ENCODE results near the gene GPHN. TPM values are rescaled to one million over a fixed set of nuclear protein-coding genes. Genes with fewer than 3 reads are reported as not detected.
"Not testable (repeated sequence)": the region's sequence is repeated elsewhere in the genome, so short reads cannot be mapped to it uniquely, and the experiment has no call there.

Gene GPHN
- total RNA-seq, 2 donors from 2014 or later: 18.6 to 20.1 TPM

- H3K4me1 Mint-ChIP-seq (ENCODE audit: low read depth in 2 of 2): peaks cover 0 to under 1% of the 10 kb centered on the region in 2 donors
- H3K27ac Mint-ChIP-seq: no peak overlapping the region
- no peak for ATAC-seq
- no peaks in the 10 kb centered on the region for H3K36me3 Mint-ChIP-seq
- H3K4me3 Mint-ChIP-seq: no peak overlapping the region
- no peaks in the 10 kb centered on the region for H3K27me3 Mint-ChIP-seq
- H3K9me3 Mint-ChIP-seq: peaks cover 3% of the 10 kb centered on the region
- DNase-seq (ENCODE audit: low spot score): no peak
Observed at GRCh38 chr14:66746316-66747006, 238.5 kb downstream of the GPHN start.

- peaks cover 0 to 11% of the 10 kb centered on the region in 2 donors for H3K4me1 Mint-ChIP-seq (ENCODE audit: low read depth in 2 of 2)
- H3K36me3 Mint-ChIP-seq: no peaks in the 10 kb centered on the region
- ATAC-seq (peak in 1 of 2 donors; percentile 36), DNase-seq (ENCODE audit: low spot score) (no peak)
- H3K4me3 Mint-ChIP-seq: no peak overlapping the region
- no peak overlapping the region for H3K27ac Mint-ChIP-seq
- H3K9me3 Mint-ChIP-seq: no peaks in the 10 kb centered on the region
- no peaks in the 10 kb centered on the region for H3K27me3 Mint-ChIP-seq
Observed at GRCh38 chr14:66752109-66752508, 244.2 kb downstream of the GPHN start.

- Mint-ChIP-seq H3K27ac (no peak overlapping the region), H3K4me3 (no peak overlapping the region), H3K36me3 (no peaks in the 10 kb centered on the region), H3K9me3 (peaks cover 6% of the 10 kb centered on the region), H3K4me1 (ENCODE audit: low read depth in 2 of 2) (no peaks in the 10 kb centered on the region), H3K27me3 (no peaks in the 10 kb centered on the region)
- ATAC-seq: no peak
- no peak for DNase-seq (ENCODE audit: low spot score)
Observed at GRCh38 chr14:66758031-66758613, 250.2 kb downstream of the GPHN start.

- no peak for ATAC-seq
- no peak overlapping the region for H3K27ac Mint-ChIP-seq
- H3K4me3 Mint-ChIP-seq: no peak overlapping the region
- peaks cover 3% of the 10 kb centered on the region for H3K9me3 Mint-ChIP-seq
- no peaks in the 10 kb centered on the region for H3K27me3 Mint-ChIP-seq
- no peak for DNase-seq (ENCODE audit: low spot score)
- H3K4me1 Mint-ChIP-seq (ENCODE audit: low read depth in 2 of 2): no peaks in the 10 kb centered on the region
- no peaks in the 10 kb centered on the region for H3K36me3 Mint-ChIP-seq
Observed at GRCh38 chr14:66772146-66772545, 264.2 kb downstream of the GPHN start.

DNA sequence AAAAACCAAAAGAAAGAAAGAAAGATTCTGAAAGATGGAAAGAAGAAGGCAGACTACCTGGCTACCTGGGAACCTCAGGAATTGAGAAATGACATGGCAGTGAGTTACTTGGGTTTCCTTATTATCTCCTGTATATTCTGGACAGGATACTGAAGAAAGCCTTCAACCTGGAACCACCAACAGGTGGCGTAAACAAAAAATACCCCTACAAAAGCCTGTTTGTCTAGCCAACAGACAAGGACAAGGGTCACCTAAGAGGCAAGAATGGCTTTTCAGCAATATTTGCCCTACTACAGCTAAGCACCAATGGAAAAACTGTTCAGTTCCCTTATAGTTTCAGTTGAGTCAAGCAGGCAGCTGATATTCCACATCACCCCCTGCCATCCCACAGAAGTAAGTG lies 274.9 kb downstream of the GPHN start:
- Mint-ChIP-seq H3K36me3 (no peaks in the 10 kb centered on the region), H3K27ac (no peak overlapping the region), H3K4me1 (ENCODE audit: low read depth in 2 of 2) (no peaks in the 10 kb centered on the region), H3K4me3 (no peak overlapping the region), H3K9me3 (peaks cover 4% of the 10 kb centered on the region), H3K27me3 (no peaks in the 10 kb centered on the region)
- no peak for ATAC-seq
- DNase-seq (ENCODE audit: low spot score): no peak

- Mint-ChIP-seq H3K4me1 (ENCODE audit: low read depth in 2 of 2) (no peaks in the 10 kb centered on the region), H3K27ac (no peak overlapping the region), H3K36me3 (peaks cover 7% of the 10 kb centered on the region), H3K4me3 (no peak overlapping the region), H3K27me3 (no peaks in the 10 kb centered on the region), H3K9me3 (peaks cover 4% of the 10 kb centered on the region)
- ATAC-seq: no peak
- DNase-seq (ENCODE audit: low spot score): no peak
Observed at GRCh38 chr14:66790101-66790500, 282.2 kb downstream of the GPHN start.

- Mint-ChIP-seq H3K27ac (no peak overlapping the region), H3K4me1 (ENCODE audit: low read depth in 2 of 2) (no peaks in the 10 kb centered on the region), H3K9me3 (peaks cover 27% of the 10 kb centered on the region), H3K36me3 (peaks cover 20% of the 10 kb centered on the region), H3K27me3 (no peaks in the 10 kb centered on the region), H3K4me3 (no peak overlapping the region)
- ATAC-seq: no peak
- DNase-seq (ENCODE audit: low spot score): no peak
Observed at GRCh38 chr14:66802962-66803361, 295.0 kb downstream of the GPHN start.

GRCh38 chr14:66804141-66804540 lies 296.2 kb downstream of the GPHN start:
- DNase-seq (ENCODE audit: low spot score) (no peak), ATAC-seq (no peak)
- H3K36me3 Mint-ChIP-seq: peaks cover 20% of the 10 kb centered on the region
- H3K9me3 Mint-ChIP-seq: peaks cover 25% of the 10 kb centered on the region
- no peaks in the 10 kb centered on the region for H3K27me3 Mint-ChIP-seq
- no peak overlapping the region for H3K27ac Mint-ChIP-seq
- H3K4me1 Mint-ChIP-seq (ENCODE audit: low read depth in 2 of 2): no peaks in the 10 kb centered on the region
- no peak overlapping the region for H3K4me3 Mint-ChIP-seq

DNA sequence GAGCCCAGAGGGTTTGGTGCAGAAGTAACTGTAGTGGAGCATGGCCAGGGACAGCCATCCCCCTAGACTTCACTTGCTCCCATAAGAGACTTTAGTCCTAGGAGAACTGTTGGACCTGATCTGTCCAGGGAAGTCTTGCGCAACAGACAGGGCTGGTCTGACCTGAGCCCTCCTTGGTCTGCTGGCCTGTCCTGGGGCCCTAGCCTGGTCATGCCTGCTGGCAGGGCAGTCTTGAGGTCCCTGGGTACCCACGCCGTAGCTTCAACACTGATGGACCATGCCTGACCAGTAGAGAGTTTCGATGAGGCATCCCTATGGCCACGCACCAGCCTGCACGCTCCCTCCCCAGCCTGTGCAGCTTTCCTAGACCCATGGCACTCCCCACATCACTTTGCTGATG lies 305.7 kb downstream of the GPHN start:
- Mint-ChIP-seq H3K27ac (no peak overlapping the region), H3K4me1 (ENCODE audit: low read depth in 2 of 2) (no peaks in the 10 kb centered on the region), H3K27me3 (no peaks in the 10 kb centered on the region), H3K9me3 (peaks cover 25% of the 10 kb centered on the region), H3K36me3 (peaks cover 16% of the 10 kb centered on the region), H3K4me3 (no peak overlapping the region)
- DNase-seq (ENCODE audit: low spot score) (no peak), ATAC-seq (no peak)

GRCh38 chr14:66815687-66816086 lies 307.7 kb downstream of the GPHN start:
- Mint-ChIP-seq H3K4me3 (no peak overlapping the region), H3K4me1 (ENCODE audit: low read depth in 2 of 2) (no peaks in the 10 kb centered on the region)

GRCh38 chr14:66824251-66824650 lies 316.3 kb downstream of the GPHN start:
- Mint-ChIP-seq H3K27ac (no peak overlapping the region), H3K27me3 (no peaks in the 10 kb centered on the region), H3K9me3 (peaks cover 1% of the 10 kb centered on the region), H3K4me3 (no peak overlapping the region), H3K4me1 (ENCODE audit: low read depth in 2 of 2) (no peaks in the 10 kb centered on the region), H3K36me3 (no peaks in the 10 kb centered on the region)
- ATAC-seq (no peak), DNase-seq (ENCODE audit: low spot score) (no peak)

More at GRCh38 chr14:66815687-66816086, 307.7 kb downstream of the GPHN start:
- peaks cover 28% of the 10 kb centered on the region for H3K9me3 Mint-ChIP-seq
- peaks cover 16% of the 10 kb centered on the region for H3K36me3 Mint-ChIP-seq
- no peaks in the 10 kb centered on the region for H3K27me3 Mint-ChIP-seq
- ATAC-seq (no peak), DNase-seq (ENCODE audit: low spot score) (no peak)
- no peak overlapping the region for H3K27ac Mint-ChIP-seq

- no peaks in the 10 kb centered on the region for H3K9me3 Mint-ChIP-seq
- no peaks in the 10 kb centered on the region for H3K27me3 Mint-ChIP-seq
- H3K27ac Mint-ChIP-seq: no peak overlapping the region
- ATAC-seq (no peak), DNase-seq (ENCODE audit: low spot score) (no peak)
- no peaks in the 10 kb centered on the region for H3K36me3 Mint-ChIP-seq
- no peaks in the 10 kb centered on the region for H3K4me1 Mint-ChIP-seq (ENCODE audit: low read depth in 2 of 2)
- H3K4me3 Mint-ChIP-seq: no peak overlapping the region
Observed at GRCh38 chr14:66827182-66827581, 319.2 kb downstream of the GPHN start.

GRCh38 chr14:66831173-66831572 lies 323.2 kb downstream of the GPHN start:
- Mint-ChIP-seq H3K36me3 (no peaks in the 10 kb centered on the region), H3K27ac (no peak overlapping the region), H3K4me3 (no peak overlapping the region), H3K27me3 (no peaks in the 10 kb centered on the region), H3K4me1 (ENCODE audit: low read depth in 2 of 2) (no peaks in the 10 kb centered on the region), H3K9me3 (no peaks in the 10 kb centered on the region)
- no peak for DNase-seq (ENCODE audit: low spot score)
- no peak for ATAC-seq

DNA sequence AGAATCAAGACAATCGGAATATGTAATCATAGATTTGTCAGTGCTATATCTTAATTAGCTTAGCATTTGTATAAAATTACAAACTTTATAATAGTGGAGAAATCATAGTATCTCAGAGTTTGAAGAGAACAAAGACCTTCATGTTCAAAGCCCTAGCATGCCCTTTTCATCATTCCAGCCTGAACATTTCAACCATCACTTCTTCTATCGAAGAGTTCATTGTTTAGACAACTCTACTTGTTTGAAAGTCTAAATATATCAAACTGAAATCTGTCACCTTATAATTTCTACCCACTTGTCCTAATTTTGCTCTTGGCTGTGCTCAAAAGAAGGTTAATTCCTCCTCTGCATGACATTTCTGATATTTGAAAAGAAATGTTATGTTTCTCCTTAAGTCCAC lies 325.9 kb downstream of the GPHN start:
- no peak for DNase-seq (ENCODE audit: low spot score)
- Mint-ChIP-seq H3K9me3 (no peaks in the 10 kb centered on the region), H3K27ac (no peak overlapping the region), H3K27me3 (no peaks in the 10 kb centered on the region), H3K4me3 (no peak overlapping the region), H3K4me1 (ENCODE audit: low read depth in 2 of 2) (no peaks in the 10 kb centered on the region), H3K36me3 (no peaks in the 10 kb centered on the region)
- ATAC-seq: no peak

DNA sequence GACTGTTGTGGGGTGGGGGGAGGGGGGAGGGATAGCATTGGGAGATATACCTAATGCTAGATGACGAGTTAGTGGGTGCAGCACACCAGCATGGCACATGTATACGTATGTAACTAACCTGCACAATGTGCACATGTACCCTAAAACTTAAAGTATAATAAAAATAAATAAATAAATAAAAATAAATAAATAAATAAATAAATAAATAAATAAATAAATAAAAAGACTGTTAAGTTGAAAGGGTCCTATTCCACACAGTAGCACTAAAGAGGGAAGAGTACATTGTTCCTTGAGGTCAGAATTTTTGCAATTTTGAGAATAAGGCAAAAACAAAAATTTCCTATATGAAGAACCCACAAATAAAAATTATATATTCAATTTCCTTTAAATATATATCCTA lies 329.5 kb downstream of the GPHN start:
- not testable (repeated sequence) for H3K4me1 Mint-ChIP-seq (ENCODE audit: low read depth in 2 of 2); H3K4me3 Mint-ChIP-seq; ATAC-seq; H3K27me3 Mint-ChIP-seq; H3K9me3 Mint-ChIP-seq; DNase-seq (ENCODE audit: low spot score); H3K36me3 Mint-ChIP-seq; H3K27ac Mint-ChIP-seq
